ENCODE results near the gene ZNF275.

DNA sequence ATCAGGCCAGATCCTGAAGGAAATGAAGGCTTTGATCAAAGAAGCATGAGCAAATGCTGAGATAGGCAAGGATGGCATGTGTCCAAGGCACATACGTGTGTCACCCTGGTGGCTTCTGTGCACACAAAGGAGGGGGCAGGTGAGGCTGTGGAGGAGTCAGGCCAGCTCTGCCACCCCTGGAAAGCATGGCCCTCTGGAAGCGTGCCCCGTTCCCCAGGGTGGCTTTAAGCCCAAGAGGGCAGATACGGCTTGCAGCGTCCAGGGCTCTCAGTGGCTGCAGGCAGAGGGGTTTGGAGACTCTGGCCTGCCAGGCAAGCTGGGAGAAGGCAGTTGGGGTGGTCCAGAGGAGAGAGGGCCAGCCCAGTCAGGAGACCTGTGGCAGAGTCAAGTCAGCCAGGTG lies 41.6 kb downstream of the ZNF275 start:
- TF ChIP-seq, protein P1, sequence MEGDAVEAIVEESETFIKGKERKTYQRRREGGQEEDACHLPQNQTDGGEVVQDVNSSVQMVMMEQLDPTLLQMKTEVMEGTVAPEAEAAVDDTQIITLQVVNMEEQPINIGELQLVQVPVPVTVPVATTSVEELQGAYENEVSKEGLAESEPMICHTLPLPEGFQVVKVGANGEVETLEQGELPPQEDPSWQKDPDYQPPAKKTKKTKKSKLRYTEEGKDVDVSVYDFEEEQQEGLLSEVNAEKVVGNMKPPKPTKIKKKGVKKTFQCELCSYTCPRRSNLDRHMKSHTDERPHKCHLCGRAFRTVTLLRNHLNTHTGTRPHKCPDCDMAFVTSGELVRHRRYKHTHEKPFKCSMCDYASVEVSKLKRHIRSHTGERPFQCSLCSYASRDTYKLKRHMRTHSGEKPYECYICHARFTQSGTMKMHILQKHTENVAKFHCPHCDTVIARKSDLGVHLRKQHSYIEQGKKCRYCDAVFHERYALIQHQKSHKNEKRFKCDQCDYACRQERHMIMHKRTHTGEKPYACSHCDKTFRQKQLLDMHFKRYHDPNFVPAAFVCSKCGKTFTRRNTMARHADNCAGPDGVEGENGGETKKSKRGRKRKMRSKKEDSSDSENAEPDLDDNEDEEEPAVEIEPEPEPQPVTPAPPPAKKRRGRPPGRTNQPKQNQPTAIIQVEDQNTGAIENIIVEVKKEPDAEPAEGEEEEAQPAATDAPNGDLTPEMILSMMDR (IDR thresholded peaks at IDR 0.05): no peak
- TF ChIP-seq POLR2A (IDR thresholded peaks at IDR 0.05): no peak
